Fibroblast of lung (primary cell): ENCODE results near the gene MRPL38. TPM values are rescaled to one million over a fixed set of nuclear protein-coding genes. Genes with fewer than 3 reads are reported as not detected.

Experiments
- DNase-seq, 2 donors: peaks; one replicate each; pipeline versions ENCODE4 v3.0.0 to v3.0.0-alpha.2; 2010; ENCODE audit warnings: low read depth in 2 of 2
- H2AFZ ChIP-seq: 2 replicates; pipeline ENCODE4 v1.5.1; 2012; ENCODE audit warnings: low read length, control low read depth, inconsistent platforms
- H3K27ac ChIP-seq: 2 replicates; pipeline ENCODE4 v1.5.1; 2011; ENCODE audit warnings: low read length, control low read depth; ENCODE audit not compliant: insufficient read depth
- H3K27me3 ChIP-seq: 2 replicates; pipeline ENCODE4 v1.5.1; 2011; ENCODE audit warnings: mild to moderate bottlenecking, low read length; ENCODE audit not compliant: control insufficient read depth, insufficient read depth
- H3K36me3 ChIP-seq: 2 replicates; pipeline ENCODE4 v1.5.1; 2011; ENCODE audit warnings: low read length; ENCODE audit not compliant: control insufficient read depth, insufficient read depth
- H3K4me1 ChIP-seq: 2 replicates; pipeline ENCODE4 v1.5.1; 2011; ENCODE audit warnings: low read length; ENCODE audit not compliant: control insufficient read depth, insufficient read depth; ENCODE audit errors: extremely low read depth
- H3K4me2 ChIP-seq: 2 replicates; pipeline ENCODE4 v1.5.1; 2011; ENCODE audit warnings: low read length, control low read depth; ENCODE audit not compliant: insufficient read depth; ENCODE audit errors: extremely low read depth
- H3K4me3 ChIP-seq, 4 experiments: fragments of 200-600 bp in 1 of 4; sonication (generic) in 1 of 4; replicated peaks in 1 of 4; 2 replicates each; pipeline ENCODE4 v1.5.1; 2011 to 2016; ENCODE audit warnings: low read length in 4 of 4, low read depth in 3 of 4, mild to moderate bottlenecking in 3 of 4, control low read depth in 2 of 4, inconsistent platforms in 1 of 4, mixed read lengths in 1 of 4; ENCODE audit not compliant: insufficient read depth in 1 of 4; ENCODE audit errors: control extremely low read depth in 1 of 4
- H3K79me2 ChIP-seq: 2 replicates; pipeline ENCODE4 v1.5.1; 2012; ENCODE audit warnings: mild to moderate bottlenecking, low read length, inconsistent platforms; ENCODE audit not compliant: control insufficient read depth, insufficient read depth
- H3K9ac ChIP-seq: 2 replicates; pipeline ENCODE4 v1.5.1; 2011; ENCODE audit warnings: mild to moderate bottlenecking, low read length, control low read depth; ENCODE audit not compliant: insufficient read depth
- H3K9me3 ChIP-seq: 2 replicates; pipeline ENCODE4 v1.5.1; 2012; ENCODE audit warnings: low read depth, low read length; ENCODE audit not compliant: control insufficient read depth, insufficient read depth
- H4K20me1 ChIP-seq: 2 replicates; pipeline ENCODE4 v1.5.1; 2011; ENCODE audit warnings: low read length; ENCODE audit not compliant: control insufficient read depth, insufficient read depth; ENCODE audit errors: extremely low read depth
- CTCF ChIP-seq, 2 donors: IDR thresholded peaks in 1 of 2; conservative IDR thresholded peaks in 1 of 2; 1 replicate in 1 of 2; 2 replicates in 1 of 2; pipeline ENCODE4 v1.5.1; 2011 to 2012; ENCODE audit warnings: low read length in 2 of 2, control low read depth in 1 of 2, inconsistent platforms in 1 of 2, low read depth in 1 of 2, mild to moderate bottlenecking in 1 of 2
- EZH2 ChIP-seq: IDR thresholded peaks from 2 replicates; pipeline ENCODE4 v1.5.1; 2012; ENCODE audit warnings: low read length, control low read depth, mild to moderate bottlenecking; ENCODE audit errors: missing control alignments
- polyA plus RNA-seq, 2 donors: library from polyadenylated mRNA; depleted of rRNA in 1 of 2; stranded (reverse) in 1 of 2; unstranded in 1 of 2; fragments of >200 nt; gene quantifications; 2 replicates each; pipeline ENCODE4 v1.2.1, GENCODE V29; 2011 to 2012; ENCODE audit warnings: missing spikeins in 1 of 2
- total RNA-seq: library from RNA; depleted of rRNA; stranded (reverse); fragments of >200 nt; gene quantifications from 2 replicates; pipeline ENCODE4 v1.2.1, GENCODE V29; 2014

MRPL38 gene
- total and polyA plus RNA-seq, 2 donors (not counting 1 experiment from before 2014, with no cell fraction given) = 19.3 to 36.0 TPM

- TF ChIP-seq EZH2 = no peak
- TF ChIP-seq CTCF (conservative IDR thresholded peaks at IDR 0.05 in 1 of 2, IDR thresholded peaks at IDR 0.05 in 1 of 2; ENCODE audit: low read depth in 1 of 2, low read length in 2 of 2) = no peak
- Histone ChIP-seq H3K4me1 (peaks cover 7% of the 10 kb centered on the region), H4K20me1 (peaks cover 2% of the 10 kb centered on the region), H3K4me2 (no peak overlapping the region), H3K79me2 (peaks cover 12% of the 10 kb centered on the region), H3K9me3 (no peaks in the 10 kb centered on the region), H3K4me3 (no peak overlapping the region), H3K27ac (no peak overlapping the region), H2AFZ (no peak overlapping the region), H3K27me3 (no peaks in the 10 kb centered on the region), H3K9ac (no peak overlapping the region), H3K36me3 (peaks cover 11% of the 10 kb centered on the region)
- no peak for DNase-seq
Observed at GRCh38 chr17:75894049-75894733, 10.5 kb downstream of the MRPL38 start.

- Histone ChIP-seq H3K9me3 (no peaks in the 10 kb centered on the region), H3K27ac (no peak overlapping the region), H3K4me1 (peaks cover 7% of the 10 kb centered on the region), H3K79me2 (peaks cover 12% of the 10 kb centered on the region), H3K27me3 (no peaks in the 10 kb centered on the region), H3K9ac (no peak overlapping the region), H4K20me1 (peaks cover 2% of the 10 kb centered on the region), H3K36me3 (peaks cover 11% of the 10 kb centered on the region), H2AFZ (no peak overlapping the region), H3K4me3 (no peak overlapping the region), H3K4me2 (no peak overlapping the region)
- no peak for DNase-seq
- TF ChIP-seq CTCF (conservative IDR thresholded peaks at IDR 0.05 in 1 of 2, IDR thresholded peaks at IDR 0.05 in 1 of 2; ENCODE audit: low read depth in 1 of 2, low read length in 2 of 2) (no peak), EZH2 (no peak)
Observed at GRCh38 chr17:75893305-75894048, 11.2 kb downstream of the MRPL38 start.

GRCh38 chr17:75892556-75893224, 12.0 kb downstream of the MRPL38 start:
- Histone ChIP-seq H4K20me1 (peaks cover 2% of the 10 kb centered on the region), H3K9ac (no peak overlapping the region), H3K4me2 (no peak overlapping the region), H3K79me2 (peaks cover 12% of the 10 kb centered on the region), H2AFZ (no peak overlapping the region), H3K27me3 (no peaks in the 10 kb centered on the region), H3K27ac (no peak overlapping the region), H3K9me3 (no peaks in the 10 kb centered on the region), H3K4me1 (peaks cover 7% of the 10 kb centered on the region), H3K4me3 (no peak overlapping the region), H3K36me3 (peaks cover 11% of the 10 kb centered on the region)
- DNase-seq = no peak
- TF ChIP-seq EZH2 = no peak
- no peak for TF ChIP-seq CTCF (conservative IDR thresholded peaks at IDR 0.05 in 1 of 2, IDR thresholded peaks at IDR 0.05 in 1 of 2; ENCODE audit: low read depth in 1 of 2, low read length in 2 of 2)
